DLD1 (cell line): ENCODE results near the gene STAG2.

Experiments used
- in situ Hi-C: cut with HindIII; loops from 2 replicates; pipeline ENCODE4 v1.10.0; 2017; ENCODE audit warnings: low sequenced_read_pairs

Gene STAG2

GRCh38 chrX:123973921-123974320, 12.4 kb downstream of the STAG2 start:
- in situ Hi-C loops: no loop called here

DNA sequence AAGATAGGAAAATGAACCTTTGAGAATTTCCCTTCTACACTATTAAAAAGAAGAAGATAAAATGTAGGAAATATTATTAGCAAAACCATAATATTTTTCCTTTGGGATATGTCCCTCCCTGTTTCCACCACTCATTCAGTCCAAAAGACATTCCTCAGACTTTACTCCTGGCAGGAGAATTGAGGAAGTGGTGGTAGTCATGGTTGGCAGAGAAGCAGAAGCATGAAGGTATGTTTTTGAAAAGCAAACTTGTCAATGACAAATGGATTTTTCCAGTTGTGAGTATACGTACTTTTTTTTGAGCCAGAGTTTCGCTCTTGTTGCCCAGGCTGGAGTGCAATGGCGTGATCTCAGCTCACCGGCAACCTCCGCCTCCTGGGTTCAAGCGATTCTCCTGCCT, 13.7 kb downstream of the STAG2 start:
- in situ Hi-C loops: no loop called here

DNA sequence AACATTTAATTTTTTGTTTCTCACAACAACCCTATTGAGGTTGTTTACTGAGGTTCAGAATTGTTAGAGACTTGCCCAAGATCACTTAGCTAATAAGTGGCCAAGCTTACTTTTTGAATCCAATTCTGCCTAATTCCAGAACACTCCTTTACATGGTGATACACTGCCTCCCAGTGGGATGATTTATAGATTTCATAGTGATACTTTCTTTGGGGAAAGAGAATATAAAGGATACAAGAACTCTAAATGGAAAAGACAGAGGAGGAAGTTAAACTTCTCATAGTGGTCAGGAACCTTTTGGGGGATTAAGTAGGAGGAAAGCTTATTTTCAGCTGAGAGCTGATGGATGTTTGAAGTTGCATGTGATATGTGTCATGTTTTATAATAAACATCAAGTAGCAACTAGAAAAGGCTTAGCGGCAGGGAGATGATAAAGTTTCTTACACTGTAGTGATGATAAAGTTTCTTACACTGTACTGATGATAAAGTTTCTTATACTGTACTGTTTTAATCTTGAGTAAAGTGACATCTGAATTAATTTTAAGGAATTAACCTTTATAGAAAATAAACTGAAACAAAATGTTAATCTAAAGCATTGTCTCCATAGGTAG, 15.3 kb downstream of the STAG2 start:
- in situ Hi-C loops: no loop called here

- in situ Hi-C loops: no loop called here
Measured at GRCh38 chrX:123983240-123983639, 21.7 kb downstream of the STAG2 start.

DNA sequence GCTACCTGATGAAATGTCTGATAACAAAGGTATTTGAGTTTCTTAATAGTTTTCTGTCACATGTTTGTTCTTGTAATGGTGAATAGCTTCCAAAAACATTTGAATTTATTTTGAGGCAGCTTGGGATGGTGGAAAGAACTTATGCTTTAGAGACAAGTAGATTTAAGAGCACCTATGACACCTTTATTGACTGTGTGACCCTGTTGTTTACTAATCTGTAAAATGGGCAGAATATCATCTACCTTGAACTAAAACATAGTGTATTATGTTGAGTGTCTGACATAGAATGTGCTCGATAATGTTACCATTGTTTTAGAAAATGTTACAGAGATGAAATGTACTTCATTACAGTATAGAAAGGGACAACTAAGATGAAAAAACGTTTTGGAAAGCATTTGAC, 24.9 kb downstream of the STAG2 start:
- in situ Hi-C loops: no loop called here

DNA sequence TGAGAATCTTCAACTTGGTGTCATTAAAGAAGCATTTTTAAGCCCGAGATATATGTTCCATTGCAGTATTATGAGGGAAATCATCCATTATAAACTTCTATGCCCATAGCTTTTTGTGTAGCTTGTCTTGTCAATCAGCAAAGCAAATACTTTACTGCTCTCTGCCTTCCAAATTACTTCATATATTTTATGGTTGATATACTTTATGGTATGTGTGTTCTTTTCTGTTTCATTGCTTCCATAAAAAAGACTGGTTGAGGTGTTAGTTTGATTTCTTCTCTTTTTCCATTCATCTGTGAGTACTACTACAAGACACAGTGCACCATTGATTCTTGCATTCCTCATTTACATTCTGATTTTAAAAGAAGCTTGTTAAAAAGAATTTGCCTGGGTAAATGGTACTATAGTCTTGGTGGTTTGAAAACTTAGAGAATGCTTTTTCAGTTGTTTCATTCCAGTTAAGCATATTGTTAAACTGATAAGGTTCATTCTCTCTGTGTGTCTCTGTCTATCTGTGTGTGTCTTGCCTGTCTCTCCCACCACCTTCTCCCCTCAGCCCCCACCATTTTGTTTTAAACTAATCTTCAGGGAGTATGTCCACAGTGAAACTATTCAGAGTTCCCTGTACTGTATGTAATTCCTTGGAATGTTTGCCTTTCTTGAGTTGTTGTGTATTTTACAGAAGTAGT, 27.1 kb downstream of the STAG2 start:
- in situ Hi-C loops: no loop called here

GRCh38 chrX:123989235-123989634, 27.7 kb downstream of the STAG2 start:
- in situ Hi-C loops: no loop called here

DNA sequence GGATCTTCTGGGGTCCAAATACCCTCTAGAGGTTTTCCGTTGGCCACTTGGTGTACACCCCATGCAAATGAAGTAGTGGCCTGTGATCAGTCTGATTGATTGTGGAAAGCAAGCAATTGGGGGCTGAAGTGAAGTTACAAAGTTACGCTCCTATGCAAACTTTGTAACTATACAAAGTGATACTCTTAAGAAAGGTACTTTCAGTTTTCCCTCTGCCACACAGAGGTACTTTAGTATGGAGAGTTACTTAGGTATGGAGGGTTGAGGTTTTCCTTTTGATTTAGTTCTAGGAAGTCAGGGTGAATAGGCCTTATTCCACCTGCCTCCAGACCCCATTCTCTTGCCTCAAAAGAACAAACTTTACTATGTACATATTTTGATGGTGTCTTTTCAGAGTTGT, 28.7 kb downstream of the STAG2 start:
- in situ Hi-C loops: no loop called here

- in situ Hi-C loops: no loop called here
Measured at GRCh38 chrX:123990602-123991001, 29.1 kb downstream of the STAG2 start.

DNA sequence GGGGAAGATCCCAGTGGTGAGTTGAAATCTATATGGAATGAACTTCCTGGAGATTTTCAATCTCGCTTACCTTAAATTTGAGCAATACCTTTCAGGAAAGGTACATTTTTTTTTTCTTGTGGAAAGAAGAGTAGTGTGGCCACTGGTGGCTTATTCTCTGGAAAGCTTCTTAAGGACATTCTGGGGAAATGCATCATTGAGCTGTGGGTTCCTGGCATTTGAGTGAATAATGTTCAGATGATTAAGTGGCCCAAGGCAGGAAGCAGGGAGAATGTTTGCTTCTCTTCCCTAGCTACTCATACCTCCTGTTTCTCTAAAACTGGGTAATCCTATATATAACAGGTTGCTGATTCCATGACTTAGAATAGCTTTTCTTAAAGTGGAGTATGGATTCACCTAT, 31.8 kb downstream of the STAG2 start:
- in situ Hi-C loops: no loop called here

GRCh38 chrX:123993904-123994635, 32.6 kb downstream of the STAG2 start:
- in situ Hi-C loops: no loop called here

GRCh38 chrX:123994730-123995129, 33.2 kb downstream of the STAG2 start:
- in situ Hi-C loops: no loop called here

- in situ Hi-C loops: no loop called here
Measured at GRCh38 chrX:124001581-124001980, 40.1 kb downstream of the STAG2 start.

DNA sequence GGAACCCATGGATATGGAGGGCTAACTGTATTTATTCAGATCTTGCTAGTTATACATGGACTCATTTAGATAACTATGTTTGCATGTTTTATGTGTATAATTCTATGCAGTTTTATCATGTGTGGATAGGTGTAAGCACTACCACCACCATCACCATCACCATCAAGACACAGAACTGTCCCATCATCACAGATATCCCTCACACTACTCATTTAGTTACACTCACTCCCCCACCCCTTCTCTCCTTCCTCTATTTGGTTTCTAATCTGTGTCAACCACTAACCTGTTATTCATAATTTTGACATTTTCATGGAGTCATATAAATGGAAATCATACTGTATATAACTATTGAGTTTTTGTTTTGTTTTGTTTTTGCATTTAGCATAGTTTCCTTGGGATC, 43.7 kb downstream of the STAG2 start:
- in situ Hi-C loops: no loop called here

GRCh38 chrX:124010157-124010556, 48.7 kb downstream of the STAG2 start:
- in situ Hi-C loops: no loop called here

DNA sequence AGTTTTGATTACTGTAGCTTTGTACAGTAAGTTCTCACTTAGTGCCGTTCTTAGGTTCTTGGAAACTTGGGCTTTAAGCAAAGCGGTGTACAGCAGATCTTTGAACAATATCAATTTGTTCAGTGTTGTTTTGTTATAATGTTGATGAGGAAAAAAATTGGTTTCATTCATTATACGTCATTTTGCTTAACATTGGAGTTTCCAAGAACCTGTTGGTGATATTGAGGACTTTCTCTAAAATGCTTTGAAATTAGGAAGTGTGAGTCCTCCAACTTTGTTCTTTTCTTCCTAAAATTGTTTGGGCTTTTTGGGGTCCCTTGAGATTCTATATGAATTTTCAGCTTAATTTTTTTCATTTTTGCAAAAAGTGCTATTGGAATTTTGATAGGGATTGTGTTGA, 49.1 kb downstream of the STAG2 start:
- in situ Hi-C loops: no loop called here

DNA sequence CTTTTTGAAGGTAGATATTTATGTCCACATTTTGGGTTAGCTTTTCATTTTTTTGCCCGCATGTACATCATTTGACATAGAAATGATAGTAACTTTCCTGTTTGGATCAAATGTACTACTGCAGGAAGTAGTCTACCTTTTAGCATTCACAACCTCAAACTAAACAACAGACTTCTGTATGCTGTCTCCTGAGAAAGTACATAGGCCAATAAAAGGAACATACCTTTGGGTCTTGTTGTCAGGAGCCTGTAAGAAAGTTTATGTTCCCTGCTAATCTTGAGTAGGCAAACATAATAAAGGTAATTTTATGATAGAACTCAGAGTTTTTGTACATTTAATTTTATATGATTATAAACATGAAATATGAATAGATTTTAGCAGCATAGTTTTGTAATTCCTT, 54.2 kb downstream of the STAG2 start:
- in situ Hi-C loops: no loop called here

GRCh38 chrX:124016825-124017224, 55.3 kb downstream of the STAG2 start:
- in situ Hi-C loops: no loop called here

GRCh38 chrX:124018023-124018422, 56.5 kb downstream of the STAG2 start:
- in situ Hi-C loops: no loop called here

DNA sequence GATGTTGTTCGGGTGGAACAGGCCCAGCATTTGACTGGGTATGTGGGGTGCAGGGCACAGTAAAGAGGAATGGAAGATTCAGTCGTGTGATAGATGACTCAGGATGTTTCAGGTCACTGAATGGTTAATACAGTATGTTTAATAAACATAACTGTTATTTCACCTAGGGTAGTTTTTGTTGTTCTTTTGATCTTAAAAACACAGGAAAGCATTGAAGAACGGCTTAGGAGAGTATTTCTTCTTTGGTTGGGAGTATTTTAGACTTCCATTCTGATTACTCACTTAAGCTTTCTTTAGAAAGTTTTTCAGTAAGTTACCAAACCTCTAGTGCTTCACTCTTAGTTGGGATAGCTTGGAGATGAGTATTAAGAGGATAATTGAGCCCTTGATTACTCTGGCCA, 62.3 kb downstream of the STAG2 start:
- in situ Hi-C loops: no loop called here

DNA sequence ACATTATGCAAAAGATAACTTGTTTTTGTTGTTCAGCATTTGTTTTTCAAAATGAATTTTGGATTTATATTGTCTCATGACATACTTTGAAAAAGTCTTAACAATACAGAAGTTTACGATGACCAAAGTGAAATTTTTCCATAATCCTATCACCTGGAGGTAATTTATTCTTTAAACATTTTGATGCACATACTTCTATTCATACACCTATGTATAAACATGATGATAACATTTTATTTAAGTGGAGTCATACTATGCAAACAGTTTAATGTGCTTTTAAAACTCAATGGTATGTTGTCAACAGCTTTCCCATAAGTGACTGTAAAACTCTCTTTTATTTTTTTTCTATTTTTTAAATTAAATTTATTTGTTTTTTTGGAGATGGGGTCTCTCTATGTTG, 65.0 kb downstream of the STAG2 start:
- in situ Hi-C loops: no loop called here

GRCh38 chrX:124028182-124028581, 66.7 kb downstream of the STAG2 start:
- in situ Hi-C loops: no loop called here
